ENCODE data around the gene COL5A1.

Gene COL5A1

DNA sequence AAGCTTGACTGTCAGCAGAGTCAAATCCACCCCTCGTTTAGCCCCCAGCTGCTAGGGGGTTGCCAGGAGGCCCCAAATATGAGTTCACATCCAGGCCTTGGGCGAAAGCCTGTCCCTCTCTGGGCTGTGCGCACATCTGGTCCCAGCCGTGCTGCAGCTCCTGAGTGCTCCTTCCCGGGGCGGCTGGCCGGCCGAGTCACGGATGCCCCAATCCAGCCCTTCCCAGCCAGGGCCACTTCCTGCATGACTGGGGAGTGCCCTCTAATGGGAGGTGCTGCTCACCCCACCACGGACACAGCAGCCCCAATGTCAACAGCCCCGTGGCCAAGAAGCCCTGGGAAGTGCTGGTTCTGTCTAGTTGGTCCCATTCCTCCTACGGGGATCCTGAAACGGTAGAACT, 135.6 kb downstream of the COL5A1 start:
- DNase-seq, result no peak

DNA sequence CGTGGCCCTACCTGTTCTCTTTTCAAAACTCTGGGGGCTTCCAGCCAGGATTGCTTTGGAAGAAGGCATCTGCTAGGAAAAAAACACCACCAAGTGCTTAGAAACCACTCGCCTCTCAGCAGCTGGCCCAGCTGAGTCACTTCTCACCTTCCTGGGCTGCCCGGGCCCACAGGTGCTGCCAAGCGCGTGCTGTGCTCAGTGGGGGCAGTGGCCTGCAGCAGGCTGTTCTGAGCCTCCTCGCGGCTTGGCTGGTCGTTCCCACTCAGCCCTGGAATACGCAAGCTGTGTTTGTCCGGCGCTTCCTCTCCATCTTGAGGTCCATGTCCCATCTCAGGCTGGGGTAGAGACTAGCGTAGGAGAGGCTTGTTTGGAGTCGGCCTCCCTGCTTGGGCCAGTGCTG, 136.6 kb downstream of the COL5A1 start:
- DNase-seq, result no peak

GRCh38 chr9:134778841-134779411, 137.3 kb downstream of the COL5A1 start:
- DNase-seq, result no peak

DNA sequence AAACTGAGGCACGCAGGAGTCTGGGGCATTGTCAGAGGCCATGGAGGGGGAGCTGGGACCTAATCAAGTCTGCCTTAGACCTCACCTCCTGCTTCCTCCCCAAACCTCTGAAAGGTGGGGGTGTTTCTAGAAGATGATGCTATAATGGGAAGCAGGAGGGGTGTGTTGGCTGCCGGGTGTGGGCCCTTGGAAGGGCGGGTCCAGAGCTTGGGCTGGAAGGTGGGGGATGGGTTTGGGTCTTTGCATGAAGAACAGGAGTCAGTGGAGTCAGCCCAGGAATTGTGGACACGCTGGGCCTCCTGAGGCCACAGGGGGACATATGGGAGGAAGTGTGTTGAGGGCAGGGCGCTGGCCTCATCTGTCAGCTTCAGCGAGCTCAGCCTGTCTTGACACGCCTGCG, 138.0 kb downstream of the COL5A1 start:
- DNase-seq, result no peak

DNA sequence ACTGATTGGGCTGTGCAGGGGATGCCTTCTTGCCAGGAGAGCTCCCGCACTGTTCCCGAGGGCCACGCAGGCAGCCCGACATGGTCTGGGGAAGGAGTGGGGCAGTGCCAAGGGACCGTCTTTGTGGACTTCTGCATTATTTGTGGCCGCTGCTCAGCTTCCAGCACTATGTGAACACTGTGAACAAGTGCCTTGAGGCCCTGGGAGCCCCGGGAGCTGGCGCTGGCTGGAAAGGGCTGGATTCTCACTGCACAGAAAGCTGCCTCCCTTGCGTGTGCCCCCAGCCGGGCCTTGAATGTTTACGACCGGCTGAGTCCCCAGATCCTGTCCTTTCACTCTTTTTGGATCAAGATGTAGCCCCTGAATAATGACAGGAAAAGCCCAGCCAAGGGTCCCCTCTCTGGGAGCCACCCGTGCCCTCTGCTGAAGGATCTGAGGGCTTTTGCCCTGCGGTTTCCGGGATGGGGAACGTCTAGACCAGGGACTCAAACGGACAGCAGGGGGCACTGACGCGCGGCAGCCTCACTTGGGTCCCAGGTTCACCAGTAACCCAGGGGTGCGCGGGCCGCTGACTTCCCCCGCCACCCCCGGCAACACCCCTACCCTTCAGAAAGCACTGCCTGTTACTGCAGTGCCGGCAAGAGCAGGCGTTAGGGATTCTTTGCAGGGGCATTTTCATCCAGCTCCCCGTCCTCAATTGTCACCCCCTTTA, 140.1 kb downstream of the COL5A1 start:
- DNase-seq, result no peak

DNA sequence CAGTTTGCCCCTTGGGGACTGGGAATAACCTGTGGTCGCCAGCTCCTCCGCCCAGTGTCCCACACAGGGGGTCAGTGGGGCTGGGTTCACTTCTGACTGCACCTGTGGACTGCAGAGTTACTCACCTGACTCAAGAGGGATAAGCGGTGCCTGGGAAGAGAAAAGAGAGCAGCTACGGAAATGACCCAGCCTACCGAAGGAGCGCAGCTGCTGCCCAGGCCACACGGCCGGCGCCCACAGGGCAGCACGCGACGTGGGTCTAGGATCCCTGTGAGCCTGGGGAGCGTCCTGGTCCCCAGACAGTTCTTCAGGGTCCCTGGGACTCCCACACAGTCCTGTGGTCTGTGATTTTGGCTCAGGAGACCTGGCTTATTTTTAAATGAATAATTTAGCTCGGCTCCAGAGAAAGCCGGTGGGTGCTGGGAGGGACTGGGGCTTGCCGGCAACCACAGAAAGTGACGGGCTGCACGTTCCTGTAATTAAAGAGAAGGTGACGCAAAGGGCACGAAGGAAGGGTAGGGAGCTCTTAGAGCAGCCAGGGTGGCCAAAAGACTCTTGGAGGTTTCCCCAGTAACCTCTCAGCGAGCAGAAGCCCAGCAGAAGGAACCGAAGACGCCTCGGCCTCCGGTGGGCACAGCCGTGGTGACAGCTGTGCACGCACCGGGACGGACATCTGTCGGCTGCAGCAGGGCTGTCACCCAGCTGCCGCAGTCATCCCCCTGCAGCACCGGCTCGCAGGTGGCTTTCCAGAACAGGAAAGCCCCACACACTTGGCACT, 141.5 kb downstream of the COL5A1 start:
- DNase-seq, result no peak

- DNase-seq, result no peak
These were observed 142.1 kb downstream of the COL5A1 start for GRCh38 chr9:134783699-134784039.

DNA sequence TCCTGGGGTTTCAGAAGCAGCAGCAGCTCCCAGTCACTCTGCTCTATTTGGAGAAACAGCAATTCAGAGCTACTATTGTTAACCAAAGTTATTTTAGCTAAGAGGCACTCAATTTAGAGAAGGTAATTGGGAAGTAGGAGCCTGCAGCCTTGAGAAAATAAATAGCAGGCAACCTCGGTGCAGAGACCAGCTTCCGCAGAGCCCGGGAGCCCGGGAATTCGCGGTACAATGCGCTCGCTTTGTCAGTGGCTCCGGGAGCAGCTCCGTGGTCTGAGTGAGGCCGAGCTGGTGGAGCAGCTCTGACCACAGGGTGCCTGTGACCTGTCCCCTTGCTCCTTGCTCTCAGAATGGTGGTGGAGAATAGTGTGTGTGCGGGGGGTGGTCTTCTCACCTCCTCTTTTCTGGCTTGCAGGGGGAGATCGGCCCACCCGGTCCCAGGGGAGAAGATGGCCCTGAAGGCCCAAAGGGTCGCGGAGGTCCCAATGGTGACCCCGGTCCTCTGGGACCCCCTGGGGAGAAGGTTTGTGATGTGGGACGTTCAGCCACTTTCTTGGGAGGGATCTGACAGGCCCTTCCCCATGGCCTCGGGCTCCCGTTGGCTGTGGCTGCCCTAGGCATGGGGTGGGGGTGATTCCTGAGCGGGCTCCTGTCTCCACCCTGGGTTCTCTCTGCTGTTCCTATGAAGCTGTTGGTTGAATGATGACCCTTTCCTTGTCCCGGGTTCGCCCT, 143.1 kb downstream of the COL5A1 start:
- no peak for DNase-seq

DNA sequence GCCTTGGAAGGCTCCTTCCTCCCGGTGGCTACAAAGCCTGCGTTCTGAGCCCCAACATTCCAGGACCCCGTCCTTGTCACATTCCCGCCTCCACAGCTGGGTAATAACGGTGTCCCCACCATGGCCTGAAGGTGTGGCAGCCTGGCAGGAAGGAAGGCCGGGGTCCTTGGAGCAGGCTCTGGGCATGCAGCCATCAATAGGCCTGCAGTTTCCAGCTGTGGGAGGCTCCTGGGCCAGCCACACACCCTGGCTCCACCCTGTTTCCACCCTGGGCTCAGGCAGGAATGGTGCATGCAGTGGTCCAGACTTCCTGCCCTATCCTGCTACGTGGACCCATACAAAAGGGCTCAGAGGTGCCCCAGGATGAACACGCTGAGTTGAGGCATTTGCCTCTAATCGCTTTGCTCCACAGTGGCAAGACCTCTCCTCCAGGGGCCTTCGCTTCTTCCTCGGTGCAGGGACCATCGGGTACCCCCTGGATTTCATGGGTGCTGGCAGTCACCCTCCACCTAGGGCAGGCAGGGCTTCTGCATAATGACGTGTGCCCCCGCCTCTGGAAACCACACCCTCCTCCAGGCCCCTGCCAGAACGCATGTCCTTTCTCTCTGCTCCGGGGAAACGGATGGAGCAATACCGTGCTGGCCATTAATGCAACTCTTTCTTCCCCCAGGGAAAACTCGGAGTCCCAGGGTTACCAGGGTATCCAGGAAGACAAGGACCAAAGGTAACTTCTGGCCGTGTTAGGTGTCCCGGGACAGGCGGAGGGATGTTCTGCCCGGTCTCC, 143.9 kb downstream of the COL5A1 start:
- no peak for DNase-seq

DNA sequence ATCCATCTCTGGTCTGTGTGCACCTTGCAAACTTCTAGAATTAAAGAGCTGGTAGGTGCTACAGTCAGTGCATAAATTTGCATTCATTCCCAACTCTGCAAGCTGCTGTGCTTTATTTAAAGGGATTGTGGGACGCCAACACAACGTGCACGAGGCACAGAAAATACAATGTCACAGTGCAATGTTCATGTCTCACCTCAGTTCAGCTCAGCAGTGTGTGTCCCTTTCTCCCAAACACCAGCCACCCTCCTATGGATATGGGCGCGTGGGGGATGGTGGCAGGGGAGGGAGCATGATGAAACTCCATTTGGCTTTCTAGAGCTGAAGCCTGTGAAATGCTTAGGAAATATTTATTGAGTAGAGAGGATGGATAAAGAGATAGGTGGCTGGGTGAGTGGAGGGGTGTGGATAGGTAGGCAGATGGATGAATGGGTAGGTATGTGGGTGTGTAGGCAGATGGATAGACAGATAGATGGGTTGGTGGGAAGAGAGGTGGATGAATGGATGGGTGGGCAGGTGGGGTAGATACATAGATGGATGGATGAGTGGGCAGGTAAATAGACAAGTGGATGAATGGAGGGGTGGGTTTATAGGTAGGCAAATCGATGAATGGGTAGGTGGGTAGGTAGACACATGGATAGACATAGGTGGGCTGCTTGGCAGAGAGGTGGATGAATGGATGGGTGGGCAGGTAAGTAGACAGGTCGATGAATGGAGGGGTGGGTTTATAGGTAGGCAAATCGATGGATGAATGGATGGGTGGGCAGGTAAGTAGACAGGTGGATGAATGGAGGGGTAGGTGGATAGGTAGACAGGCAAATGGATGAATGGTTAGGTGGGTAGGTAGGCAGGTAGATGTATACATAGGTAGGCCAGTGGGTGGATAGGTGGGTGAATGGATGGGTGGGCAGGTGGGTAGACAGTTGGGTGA, 146.3 kb downstream of the COL5A1 start:
- no peak for DNase-seq

GRCh38 chr9:134789168-134789567, 147.6 kb downstream of the COL5A1 start:
- no peak for DNase-seq

- DNase-seq, result no peak
These were observed 149.4 kb downstream of the COL5A1 start for GRCh38 chr9:134791009-134791408.

GRCh38 chr9:134792627-134793026, 151.0 kb downstream of the COL5A1 start:
- no peak for DNase-seq

DNA sequence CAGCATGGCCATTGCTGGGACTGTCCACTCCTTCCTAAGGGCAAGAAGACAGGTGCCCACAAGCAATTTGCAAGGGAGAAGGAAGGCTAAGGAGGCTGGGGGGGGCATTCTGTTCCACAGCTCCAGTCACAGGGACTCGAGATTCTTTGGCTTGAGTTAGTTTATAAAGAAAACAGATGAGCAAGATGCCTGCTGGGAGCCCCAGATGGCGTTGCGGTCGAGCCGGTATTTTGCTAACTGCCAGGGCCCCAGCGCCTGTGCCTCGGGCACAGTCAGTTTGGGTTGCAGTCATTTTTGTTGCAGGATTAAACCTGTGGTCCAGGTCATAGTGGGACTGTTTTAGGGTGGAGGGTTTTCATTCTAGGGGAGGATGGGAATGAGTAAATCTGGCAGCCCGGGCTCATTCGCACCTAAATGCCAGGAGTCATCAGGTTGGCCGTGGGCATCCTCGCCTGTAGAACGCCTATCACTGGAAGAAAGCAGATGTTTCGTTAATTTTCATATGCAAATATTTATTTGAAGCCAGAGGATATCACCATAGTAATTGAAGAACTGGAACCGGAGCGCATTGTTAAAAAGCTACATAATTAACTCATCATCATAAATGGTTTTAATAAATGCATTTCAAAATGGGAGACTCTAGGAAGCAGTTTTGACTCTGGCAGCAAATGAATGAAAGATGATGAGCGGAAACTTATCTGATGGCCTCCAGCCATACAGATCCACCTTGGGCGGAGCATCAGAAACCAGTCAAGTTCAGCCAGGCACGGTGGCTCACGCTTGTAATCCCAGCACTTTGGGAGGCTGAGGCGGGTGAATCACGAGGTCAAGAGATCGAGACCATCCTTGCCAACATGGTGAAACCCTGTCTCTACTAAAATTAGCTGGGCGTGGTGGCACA, 151.9 kb downstream of the COL5A1 start:
- no peak for DNase-seq

DNA sequence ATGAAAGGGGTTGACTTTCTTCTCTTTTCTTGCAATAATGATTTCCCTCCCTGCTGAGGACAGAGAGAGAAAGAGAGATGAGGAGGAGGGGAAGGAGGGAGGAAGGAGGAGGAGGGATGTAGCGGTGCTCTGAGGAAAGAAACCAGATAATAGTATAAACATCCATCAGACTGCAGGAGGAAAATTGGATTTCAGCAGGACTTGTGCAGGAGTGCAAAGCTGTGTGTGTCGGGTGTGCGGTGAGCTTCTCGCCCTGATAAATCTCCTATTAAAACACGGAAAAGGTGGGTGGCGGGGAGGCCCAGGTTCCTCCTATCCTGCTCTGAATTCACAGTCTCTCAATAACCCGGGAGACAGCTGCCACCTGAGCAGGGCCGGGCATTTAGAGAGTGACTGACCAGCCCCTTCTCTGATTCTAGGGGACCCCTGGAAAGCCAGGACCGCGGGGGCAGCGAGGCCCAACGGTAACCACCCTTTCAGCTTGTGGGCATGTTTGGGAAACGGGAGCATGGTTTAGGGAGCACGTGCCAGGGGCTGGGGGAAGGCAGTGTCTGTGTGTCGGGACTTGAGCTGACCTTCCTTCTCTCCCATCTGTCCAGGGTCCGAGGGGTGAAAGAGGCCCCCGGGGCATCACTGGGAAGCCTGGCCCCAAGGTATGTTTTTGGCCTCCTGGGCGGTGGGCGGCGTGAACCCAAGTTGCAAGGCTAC, 153.2 kb downstream of the COL5A1 start:
- DNase-seq, result no peak

GRCh38 chr9:134795446-134795845, 153.8 kb downstream of the COL5A1 start:
- no peak for DNase-seq

DNA sequence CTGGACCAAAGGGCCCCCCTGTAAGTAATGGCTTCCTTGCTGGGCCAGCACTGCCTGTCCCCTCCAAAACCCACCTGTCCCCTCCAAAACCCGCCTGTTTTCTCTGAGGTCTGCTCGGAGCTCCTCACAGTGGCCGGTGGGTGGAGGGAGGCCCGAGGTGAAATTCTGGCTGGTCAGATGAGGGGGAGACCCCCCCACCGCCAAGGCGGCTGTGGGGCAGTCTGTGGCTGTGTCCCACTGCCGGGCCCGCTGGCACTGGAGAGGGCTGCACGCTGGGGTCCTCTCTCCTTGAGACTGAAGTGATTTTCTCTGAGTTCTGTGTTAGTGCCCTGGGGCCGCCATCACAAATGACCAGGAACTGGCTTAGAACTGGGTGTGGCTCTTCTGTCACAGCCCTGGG, 155.3 kb downstream of the COL5A1 start:
- DNase-seq, result no peak

DNA sequence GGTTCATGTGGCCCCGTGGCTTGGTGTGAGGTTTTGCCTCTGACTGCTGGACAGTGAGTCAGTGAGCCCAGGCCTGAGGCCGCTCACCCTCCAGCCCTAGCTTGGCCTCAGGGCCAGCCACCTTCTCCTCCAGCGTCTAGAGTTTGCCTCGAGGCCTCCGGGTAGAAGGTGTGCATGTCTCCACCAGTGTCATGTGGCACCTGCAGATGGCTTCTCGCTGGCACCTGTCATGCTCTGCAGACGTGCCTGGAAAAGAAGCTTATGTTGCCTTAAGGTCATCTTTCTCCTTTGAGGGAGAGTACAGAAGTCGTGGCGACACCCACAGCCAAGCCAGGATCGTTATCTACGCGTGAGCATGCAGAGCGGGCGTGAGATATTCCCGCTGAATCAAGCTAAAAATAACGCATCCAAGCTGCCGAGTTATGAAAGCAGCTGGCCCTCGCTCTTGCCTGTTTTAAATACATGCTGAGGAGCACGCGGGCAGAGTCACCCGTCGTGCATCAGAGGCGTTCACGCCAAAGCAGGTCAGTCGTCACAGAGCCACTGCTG, 159.3 kb downstream of the COL5A1 start:
- no peak for DNase-seq

DNA sequence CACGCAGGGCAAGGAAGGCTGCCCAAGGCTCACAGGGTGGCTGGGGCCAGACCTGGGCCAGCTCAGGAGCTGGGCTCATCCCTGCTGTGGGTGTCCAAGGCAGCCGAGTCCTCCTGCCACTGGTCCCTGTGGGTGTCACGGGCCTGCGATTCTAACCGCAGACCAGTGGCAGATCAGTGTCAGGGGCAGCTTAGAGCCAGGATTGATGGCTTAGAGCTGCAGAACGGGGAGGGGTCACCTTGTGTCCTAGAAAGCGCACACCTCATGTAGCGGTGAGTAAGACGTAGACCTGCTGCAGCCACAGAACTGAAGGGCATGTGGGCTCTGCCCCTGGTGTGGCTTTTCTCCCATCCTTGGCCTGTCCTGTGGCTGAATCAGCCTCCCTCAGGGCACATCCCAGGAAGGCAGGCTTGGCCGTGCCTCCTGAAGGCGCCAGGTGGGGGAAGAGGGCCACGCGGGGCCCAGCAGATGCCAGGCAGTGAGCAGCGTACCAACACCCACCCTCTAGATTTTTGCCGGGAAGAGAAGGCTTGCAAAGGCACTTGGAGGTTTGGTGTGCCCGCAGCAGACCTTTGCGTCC, 160.7 kb downstream of the COL5A1 start:
- DNase-seq, result no peak

Measured in activated CD4-positive, alpha-beta T cell treated with anti-CD3 and anti-CD28 coated beads for 4 hours (primary cell).